ENCODE measurements around the gene COTL1. TPM values are rescaled to one million over a fixed set of nuclear protein-coding genes. Genes with fewer than 3 reads are reported as not detected.

COTL1 gene
- total and polyA plus RNA-seq, 2 of the 13 experiments (the other 11 are each of a cell fraction or from before 2014, with no cell fraction given) = 8.7 to 16.9 TPM

DNA sequence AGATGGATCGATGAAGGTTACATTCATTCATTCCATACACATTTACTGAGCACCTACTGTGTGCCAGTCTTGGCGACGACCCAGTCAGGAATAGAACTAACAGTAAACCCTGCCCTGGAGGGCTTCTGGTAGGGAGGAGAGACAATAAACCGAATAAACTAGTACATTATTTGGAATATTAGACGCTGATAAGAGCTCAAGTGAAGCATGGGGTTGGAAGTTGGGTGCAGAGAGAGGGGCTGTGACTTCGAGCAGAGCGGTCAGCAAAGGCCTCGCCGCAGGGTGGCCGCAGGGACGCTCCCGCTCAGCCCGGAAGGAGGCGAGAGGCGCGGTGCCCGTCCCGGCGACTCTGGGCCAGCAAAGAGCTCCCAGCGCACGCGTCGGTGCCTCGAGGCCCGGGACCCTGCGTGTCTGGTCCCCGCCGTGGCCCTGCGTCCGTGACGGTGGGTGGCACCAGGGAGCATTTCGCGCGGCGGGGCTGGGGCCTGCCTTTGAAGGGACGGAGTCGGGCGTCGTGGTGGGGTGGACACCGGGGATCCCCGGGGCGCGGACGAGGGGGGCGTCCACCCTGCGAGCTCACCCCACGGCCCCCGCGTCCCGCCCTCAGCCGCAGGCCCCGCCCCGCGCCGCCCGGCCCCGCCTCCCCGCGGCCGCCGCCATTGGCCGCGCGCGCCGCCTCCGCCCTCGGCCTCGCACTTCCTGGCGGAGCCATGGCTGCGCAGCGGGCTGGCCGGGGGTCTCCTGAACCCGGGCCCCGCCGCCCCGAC, 30.1 kb upstream of the COTL1 start, which contains the start of gene KLHL36 (continued):
- TF ChIP-seq ZNF367 (CRISPR knock-in tag; IDR thresholded peaks at IDR 0.05; ENCODE audit: borderline replicate concordance) (no peak; the same call in 1 of the 2 replicates), BCL6 (CRISPR knock-in tag; IDR thresholded peaks at IDR 0.05) (no peak), ZNF121 (CRISPR knock-in tag; IDR thresholded peaks at IDR 0.05) (no peak), CHCHD3 (CRISPR knock-in tag; IDR thresholded peaks at IDR 0.05) (0 out of 2 replicates have a peak, but pooled peaks have one; percentile 74), AHR (CRISPR knock-in tag; IDR thresholded peaks at IDR 0.05) (no peak), NFYC (CRISPR knock-in tag; IDR thresholded peaks at IDR 0.05) (no peak), MTA3 (CRISPR knock-in tag; IDR thresholded peaks at IDR 0.05) (no peak), ZNF605 (CRISPR knock-in tag; IDR thresholded peaks at IDR 0.05) (0 out of 2 replicates have a peak, but pooled peaks have one; percentile 39), ZEB1 (IDR thresholded peaks at IDR 0.05; ENCODE audit: insufficient replicate concordance, low read depth) (no peak), ZBTB7B (CRISPR knock-in tag; IDR thresholded peaks at IDR 0.05) (peak; percentile 72; the same call in 1 of the 2 replicates), STAT5B (CRISPR knock-in tag; IDR thresholded peaks at IDR 0.05) (0 out of 2 replicates have a peak, but pooled peaks have one; percentile 54)
- TF ChIP-seq, protein P1, sequence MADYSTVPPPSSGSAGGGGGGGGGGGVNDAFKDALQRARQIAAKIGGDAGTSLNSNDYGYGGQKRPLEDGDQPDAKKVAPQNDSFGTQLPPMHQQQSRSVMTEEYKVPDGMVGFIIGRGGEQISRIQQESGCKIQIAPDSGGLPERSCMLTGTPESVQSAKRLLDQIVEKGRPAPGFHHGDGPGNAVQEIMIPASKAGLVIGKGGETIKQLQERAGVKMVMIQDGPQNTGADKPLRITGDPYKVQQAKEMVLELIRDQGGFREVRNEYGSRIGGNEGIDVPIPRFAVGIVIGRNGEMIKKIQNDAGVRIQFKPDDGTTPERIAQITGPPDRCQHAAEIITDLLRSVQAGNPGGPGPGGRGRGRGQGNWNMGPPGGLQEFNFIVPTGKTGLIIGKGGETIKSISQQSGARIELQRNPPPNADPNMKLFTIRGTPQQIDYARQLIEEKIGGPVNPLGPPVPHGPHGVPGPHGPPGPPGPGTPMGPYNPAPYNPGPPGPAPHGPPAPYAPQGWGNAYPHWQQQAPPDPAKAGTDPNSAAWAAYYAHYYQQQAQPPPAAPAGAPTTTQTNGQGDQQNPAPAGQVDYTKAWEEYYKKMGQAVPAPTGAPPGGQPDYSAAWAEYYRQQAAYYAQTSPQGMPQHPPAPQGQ (CRISPR knock-in tag; IDR thresholded peaks at IDR 0.05; ENCODE audit: borderline replicate concordance) = no peak
- TF ChIP-seq, protein P2, sequence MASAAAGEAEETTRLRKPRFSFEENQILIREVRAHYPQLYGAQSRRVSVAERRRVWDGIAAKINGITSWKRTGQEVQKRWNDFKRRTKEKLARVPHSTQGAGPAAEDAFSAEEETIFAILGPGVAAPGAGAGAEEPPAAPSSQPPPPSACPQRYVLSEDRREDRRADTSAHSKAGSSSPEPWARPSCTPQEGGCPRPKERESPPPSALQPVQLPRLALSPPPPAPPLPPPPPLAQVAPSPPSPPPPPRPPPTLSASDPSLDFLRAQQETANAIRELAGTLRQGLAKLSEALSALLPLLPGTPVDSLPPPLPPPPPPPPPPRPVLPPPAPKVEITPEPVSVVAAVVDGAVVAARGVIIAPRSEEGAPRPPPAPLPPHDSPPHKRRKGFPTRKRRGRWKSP (CRISPR knock-in tag; IDR thresholded peaks at IDR 0.05) = peak; percentile 41; the same call in 1 of the 2 replicates
- TF ChIP-seq, protein P3, sequence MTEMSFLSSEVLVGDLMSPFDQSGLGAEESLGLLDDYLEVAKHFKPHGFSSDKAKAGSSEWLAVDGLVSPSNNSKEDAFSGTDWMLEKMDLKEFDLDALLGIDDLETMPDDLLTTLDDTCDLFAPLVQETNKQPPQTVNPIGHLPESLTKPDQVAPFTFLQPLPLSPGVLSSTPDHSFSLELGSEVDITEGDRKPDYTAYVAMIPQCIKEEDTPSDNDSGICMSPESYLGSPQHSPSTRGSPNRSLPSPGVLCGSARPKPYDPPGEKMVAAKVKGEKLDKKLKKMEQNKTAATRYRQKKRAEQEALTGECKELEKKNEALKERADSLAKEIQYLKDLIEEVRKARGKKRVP (CRISPR knock-in tag; IDR thresholded peaks at IDR 0.05) = 0 out of 4 replicates have a peak, but pooled peaks of 1 of the 2 experiments have one; percentile 30
- TF ChIP-seq, protein P4, sequence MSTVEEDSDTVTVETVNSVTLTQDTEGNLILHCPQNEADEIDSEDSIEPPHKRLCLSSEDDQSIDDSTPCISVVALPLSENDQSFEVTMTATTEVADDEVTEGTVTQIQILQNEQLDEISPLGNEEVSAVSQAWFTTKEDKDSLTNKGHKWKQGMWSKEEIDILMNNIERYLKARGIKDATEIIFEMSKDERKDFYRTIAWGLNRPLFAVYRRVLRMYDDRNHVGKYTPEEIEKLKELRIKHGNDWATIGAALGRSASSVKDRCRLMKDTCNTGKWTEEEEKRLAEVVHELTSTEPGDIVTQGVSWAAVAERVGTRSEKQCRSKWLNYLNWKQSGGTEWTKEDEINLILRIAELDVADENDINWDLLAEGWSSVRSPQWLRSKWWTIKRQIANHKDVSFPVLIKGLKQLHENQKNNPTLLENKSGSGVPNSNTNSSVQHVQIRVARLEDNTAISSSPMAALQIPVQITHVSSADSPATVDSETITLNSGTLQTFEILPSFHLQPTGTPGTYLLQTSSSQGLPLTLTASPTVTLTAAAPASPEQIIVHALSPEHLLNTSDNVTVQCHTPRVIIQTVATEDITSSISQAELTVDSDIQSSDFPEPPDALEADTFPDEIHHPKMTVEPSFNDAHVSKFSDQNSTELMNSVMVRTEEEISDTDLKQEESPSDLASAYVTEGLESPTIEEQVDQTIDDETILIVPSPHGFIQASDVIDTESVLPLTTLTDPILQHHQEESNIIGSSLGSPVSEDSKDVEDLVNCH (CRISPR knock-in tag; IDR thresholded peaks at IDR 0.05) = 0 out of 2 replicates have a peak, but pooled peaks have one; percentile 84
